Suppressor macrophage treated with lipopolysaccharide for 1 hour (primary cell): ENCODE data around the gene ALLC.

Source experiments
- DNase-seq, 3 donors: peaks; one replicate each; pipeline ENCODE4 v3.0.0-alpha.2; 2020 to 2022

Gene ALLC

DNA sequence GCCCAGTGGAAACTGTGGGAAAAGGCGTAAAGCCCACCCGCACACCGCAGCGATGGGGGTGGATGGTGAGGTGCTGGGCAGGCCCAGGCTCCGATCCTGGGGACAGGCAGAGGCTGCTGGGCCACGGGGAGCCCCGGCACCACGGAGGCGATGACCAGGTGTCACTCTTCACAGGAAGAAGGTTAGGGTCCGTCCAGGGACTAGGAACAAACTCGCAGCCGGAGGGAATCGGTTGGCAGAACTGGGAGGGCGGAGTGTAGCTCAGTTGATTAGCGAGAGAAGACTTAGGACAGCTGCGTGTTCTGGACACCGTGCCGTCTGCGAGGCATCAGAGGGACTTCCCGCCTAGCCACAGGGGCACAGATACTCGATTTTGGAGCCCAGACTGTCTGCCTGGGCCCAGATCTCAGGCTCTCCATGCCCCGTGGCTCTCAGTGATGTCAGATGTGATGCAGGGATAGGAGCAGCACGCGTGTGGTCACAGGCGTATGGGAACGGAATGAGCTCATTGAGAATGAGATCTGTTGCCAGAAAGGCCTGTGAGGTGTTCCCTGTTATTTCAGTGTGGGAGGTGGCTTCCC lies 16.1 kb upstream of the ALLC start:
- no peak for DNase-seq

DNA sequence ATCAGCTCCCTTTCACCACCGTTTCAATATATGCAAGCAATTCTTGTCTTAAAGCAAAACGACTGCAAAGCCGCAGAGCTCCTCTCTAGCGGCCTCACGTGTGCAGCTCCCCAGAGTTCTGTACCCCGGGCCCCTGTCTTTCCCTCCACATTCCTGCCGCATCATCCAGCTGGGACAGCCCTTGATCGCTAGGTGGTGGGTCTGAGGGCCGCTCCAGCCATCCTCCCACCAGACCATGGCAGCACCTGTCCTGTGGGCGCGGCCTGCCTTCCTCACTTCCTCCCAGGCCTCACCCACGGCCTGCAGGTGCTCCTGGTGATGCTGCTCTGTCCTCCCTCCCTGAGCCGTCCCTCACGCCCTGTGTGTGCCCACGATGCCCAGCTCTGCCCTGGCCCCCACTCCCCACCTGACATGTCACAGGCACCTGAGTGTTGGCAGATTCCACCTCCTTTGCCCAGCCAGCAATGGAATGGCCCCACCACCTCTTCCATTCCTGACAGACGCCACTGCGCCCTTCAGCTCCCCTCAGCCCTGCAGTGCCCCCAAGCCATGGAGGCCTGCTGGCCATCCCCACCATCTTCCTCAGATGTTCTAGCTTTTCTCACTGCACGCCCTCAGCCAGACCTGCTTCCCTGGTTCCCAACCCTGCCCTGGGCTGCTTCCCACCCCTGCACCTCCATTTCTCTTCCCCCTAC lies 15.3 kb upstream of the ALLC start:
- no peak for DNase-seq

DNA sequence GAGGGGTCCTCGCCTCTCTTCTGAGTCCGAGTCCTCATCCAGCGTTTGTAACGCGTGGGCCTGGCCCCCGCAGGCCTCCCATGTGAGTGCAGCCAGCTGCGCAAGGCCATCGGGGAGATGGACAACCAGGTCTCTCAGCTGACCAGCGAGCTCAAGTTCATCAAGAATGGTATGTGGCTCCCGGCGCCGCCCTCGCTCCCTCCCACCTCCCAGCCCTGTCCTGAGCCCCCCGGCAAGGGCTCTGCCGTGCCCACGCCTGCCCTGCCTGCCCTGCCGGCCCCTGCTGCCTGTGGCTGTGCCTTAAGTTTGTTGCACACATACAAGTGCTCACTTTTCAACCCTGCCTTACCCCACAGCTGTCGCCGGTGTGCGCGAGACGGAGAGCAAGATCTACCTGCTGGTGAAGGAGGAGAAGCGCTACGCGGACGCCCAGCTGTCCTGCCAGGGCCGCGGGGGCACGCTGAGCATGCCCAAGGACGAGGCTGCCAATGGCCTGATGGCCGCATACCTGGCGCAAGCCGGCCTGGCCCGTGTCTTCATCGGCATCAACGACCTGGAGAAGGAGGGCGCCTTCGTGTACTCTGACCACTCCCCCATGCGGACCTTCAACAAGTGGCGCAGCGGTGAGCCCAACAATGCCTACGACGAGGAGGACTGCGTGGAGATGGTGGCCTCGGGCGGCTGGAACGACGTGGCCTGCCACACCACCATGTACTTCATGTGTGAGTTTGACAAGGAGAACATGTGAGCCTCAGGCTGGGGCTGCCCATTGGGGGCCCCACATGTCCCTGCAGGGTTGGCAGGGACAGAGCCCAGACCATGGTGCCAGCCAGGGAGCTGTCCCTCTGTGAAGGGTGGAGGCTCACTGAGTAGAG lies 14.4 kb upstream of the ALLC start:
- DNase-seq, result no peak

DNA sequence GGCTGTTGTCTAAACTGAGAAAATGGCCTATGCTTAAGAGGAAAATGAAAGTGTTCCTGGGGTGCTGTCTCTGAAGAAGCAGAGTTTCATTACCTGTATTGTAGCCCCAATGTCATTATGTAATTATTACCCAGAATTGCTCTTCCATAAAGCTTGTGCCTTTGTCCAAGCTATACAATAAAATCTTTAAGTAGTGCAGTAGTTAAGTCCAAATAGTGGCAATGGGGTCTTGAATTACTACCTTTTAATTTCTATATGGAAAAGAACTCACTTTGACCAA lies 13.8 kb upstream of the ALLC start:
- DNase-seq, result no peak

DNA sequence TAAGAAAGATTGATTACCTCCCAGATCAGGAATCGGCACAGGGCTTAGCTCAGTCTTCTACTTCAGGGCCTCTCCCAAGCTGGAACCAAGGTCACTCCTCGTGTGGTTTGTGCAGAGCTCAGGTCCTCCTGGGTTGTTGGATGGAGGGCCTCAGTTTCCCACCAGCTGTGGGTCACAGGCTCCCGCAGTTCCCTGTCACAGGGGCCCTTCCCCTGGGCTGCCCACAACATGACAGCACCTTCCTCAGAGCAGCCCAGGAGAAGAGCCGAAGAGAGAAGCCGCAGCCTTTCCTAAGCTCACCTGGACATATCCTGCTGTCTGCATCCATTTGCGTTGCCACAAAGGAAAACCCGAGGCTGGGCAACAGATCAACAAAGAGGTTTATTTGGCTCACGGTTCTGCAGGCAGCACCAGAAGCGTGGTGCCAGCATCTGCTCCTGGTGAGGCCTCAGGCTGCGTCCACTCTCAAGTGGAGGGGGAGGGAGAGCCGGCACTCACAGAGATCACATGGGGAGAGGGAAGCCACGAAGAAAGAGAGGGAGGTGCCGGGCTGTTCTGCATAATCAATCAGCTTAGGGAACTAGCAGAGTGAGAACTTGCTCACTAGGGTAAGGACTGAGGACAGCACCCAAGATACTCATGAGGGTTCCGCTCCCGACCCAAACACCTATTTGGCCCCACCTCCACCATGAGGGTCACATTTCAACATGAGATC lies 13.0 kb upstream of the ALLC start:
- no peak for DNase-seq

DNA sequence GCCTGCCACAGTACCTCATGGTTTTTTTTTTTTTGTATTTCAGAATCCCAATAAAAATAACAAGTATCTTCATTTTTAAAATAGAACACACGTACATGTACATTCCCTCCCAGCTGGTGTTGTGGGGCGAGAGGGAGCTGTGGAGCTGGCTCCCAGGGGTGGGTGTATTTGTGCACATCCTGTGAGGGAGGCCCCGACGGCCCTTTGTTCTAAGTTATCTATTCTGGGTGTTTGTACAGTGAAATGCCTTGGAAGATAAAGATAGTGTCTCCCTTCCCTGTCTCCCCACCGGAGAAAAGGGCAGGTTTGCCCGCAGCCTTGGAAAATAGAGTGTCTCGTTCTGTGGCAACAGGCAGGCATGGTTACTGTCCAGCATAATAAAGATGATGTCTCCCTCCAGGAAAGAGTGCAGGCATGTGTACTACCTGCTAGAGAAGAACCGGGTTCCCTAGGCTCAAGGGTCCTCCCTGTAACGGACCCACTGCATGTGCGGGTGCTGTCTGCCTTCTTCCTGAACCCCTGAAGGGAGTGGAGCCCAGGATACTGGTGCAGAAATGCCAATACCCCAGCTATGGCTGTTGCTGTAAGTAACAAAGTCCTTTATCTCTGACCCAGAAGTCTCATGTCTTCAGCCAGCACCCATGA lies 12.1 kb upstream of the ALLC start:
- DNase-seq, result no peak

DNA sequence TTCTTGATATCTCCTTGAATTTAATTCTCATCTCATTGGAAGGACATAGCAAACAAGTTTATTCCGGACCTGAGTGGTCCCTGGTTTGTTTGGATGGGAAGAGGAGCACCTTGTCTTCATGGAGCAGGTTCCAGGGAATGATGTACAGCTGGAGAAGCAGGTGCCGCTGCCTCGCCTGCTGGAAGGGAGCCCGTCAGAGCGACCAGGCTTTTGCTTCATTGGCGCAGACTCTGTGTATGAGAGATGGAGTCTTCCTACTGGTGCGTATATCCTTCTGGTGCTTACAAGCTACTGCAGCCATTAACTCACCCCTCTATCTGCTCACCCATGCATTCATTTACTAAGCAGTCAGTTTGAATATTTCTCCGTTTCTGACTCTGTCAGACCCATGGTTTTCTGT lies 11.6 kb upstream of the ALLC start:
- DNase-seq, result no peak

DNA sequence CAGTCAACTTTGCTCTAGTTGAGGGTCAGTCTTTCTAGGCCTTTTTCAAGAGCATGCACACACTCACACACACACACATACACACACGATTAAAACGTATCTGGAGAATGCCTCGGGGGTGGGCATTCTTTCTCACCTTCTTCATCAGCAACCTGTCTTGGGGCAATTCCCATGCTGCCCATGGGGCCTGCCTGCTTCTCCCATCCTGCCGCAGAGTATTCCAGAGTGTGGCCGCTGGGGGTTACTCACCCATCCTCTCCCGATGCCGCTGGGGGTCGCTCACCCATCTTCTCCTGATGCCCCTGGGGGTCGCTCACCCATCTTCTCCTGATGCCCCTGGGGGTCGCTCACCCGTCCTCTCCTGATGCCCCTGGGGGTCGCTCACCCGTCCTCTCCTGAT lies 10.8 kb upstream of the ALLC start:
- DNase-seq, result no peak

DNA sequence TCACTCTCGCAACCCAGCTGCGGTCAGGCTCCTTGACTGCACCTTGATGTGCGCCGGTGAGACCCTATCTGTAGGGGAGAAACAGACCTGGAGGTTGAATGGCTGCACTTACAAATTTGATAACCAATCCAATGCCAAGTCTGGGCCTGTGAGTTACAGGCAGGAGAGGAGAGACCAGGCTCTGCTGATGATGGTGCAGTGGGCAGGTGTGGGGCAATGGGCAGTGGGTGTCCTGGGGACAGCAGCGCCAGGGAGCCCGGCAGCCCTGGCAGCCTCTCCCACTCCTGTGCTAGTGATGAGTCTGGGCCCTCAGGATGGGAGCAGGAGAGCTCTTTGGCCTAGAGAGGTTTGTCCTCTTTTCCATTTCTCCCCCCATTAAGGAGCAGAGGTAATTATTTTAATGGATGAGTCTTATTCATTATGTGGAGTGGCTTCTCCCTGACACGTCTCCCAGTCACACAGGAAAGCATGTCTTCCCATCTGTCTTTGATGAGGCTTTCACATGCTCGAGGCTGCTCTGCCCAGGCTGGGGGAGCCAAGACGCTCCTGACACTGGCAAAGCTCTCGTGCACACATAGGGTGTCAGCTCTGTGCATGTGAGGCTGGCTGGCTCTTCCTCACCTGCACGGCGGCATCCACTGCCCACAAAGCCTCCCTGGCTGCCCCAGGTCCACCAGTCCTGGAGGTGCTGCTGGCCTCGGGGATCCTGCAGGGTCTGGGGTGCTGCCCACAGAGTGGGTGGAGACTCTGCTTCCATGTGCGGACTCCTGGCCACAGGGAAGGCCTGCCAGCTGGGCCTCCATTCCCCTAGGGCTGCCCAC lies 10.0 kb upstream of the ALLC start:
- DNase-seq, result no peak

DNA sequence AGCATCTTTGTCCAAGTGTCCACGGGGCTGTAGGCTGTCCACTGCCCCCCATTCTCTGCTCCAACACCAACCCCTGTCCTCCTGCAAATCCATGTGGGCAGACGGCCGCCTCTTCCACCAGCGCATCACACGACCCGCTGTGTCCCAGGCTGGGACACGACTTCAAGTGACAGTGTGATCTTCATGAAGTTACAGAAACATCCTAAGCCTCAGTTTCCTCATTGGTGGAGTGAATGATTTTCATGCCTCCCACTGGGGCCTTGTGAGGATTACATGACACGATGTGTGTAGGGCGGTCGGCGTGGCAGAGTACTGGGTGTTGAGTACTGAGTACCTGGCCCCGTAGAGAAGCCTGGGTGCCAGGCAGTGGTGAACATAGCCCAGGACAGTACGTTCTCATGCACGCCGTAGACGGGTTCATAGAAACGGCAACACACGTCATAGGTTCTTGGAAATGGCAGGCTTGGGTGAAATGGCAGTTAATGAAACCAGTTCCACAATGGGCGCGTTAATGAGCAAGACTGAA lies 9.3 kb upstream of the ALLC start:
- DNase-seq, result no peak

DNA sequence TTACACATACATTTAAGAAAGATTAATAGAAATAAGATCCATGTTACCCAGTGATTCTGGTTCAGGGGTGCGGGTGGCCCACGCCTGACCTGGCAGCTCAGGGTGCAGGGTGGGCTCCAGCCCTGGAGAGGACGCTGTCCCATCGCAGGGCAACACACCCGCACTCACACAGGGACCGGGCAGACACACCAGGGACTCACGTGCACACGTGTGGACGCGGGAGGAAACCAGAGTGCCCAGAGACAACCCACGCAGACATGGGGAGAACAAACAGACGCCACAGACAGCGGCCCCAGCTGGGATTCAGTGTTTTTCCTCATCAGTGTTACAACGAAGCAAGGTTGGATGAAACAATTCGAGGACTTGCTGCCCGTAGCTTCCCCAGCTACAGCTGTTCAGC lies 8.4 kb upstream of the ALLC start:
- DNase-seq, result no peak

DNA sequence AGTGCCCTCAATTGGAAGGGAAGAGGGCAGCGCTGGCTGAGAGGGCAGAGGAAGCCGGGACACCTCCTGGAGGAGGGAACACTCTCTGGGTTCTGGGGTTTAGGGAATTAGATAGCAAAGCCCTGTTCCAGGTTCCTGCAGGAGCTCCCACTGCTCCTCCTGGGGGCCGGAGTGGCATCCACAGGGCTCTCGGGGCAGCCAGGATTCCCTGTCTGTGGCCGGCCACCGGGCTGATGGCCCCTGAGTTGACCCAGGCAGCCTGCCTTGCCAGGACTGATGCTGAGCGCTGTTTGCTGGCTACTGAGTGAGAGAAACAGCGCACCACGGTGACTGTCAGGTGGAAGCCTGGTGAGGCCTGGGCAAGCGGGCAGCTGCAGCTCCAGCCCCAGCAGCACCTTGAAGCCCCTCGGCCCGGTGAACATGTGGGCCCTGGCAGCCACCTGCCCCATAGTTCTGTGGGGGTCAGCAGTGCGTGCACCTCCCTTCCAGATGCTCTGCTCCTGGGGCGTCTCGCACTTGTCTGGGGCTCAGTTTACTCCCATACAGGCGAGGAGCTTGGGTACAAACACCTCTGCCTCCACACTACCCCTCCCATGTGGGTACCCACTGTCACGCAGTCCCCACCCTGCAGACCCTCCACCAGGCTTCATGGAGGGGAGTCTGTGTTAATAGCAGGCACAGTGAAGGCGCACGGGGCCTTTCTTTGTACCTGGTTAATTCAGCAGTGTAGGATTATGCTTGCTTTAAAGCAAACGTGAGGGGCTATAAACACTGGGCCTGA lies 7.7 kb upstream of the ALLC start:
- DNase-seq, result no peak

DNA sequence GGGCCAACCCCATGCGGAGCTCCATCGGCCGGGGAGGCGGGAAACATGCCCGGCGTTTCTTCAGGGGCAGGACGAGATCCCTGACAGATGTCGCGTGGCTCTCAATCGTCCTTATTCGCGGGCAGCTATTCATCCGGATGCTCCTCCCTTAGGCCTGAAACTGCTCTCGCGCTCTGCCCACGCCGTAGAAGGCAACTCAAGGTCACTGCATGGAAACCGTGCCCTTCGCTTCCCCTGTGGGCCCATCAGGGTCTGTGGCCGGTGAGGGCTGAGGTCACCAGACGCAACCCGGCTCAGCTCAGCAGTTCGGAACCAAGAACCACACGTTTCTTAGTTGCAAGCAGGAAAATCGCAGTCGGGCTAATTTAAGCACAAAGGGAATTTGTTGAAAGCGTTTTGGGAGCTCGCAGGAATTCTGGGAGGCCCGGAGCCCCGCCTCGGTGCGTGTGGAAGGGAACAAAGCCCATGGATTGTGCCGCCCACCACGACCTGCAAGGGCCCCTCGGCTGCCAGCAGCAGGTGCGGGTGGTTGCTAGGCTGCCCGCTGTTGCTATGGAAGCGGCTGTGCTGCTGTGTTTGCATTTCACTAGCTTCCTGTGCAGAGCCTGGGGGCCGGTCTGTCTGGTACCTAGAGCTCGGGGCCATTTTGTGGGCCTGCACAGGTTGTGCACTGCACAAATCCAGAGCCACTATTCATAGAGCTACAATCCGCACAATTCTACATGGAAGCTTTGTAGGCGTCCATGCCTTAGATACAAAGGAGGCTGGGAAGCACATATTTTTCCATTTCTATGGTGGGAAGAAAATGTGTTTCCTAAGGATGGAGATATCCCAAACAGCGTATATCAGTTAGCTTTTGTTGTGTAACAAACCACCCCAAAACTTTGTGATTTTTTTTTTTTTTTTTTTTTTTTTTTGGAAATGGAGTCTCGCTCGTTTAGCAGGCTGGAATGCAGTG lies 6.0 kb upstream of the ALLC start:
- peak; percentile 51 to 63 (median 62) for DNase-seq

DNA sequence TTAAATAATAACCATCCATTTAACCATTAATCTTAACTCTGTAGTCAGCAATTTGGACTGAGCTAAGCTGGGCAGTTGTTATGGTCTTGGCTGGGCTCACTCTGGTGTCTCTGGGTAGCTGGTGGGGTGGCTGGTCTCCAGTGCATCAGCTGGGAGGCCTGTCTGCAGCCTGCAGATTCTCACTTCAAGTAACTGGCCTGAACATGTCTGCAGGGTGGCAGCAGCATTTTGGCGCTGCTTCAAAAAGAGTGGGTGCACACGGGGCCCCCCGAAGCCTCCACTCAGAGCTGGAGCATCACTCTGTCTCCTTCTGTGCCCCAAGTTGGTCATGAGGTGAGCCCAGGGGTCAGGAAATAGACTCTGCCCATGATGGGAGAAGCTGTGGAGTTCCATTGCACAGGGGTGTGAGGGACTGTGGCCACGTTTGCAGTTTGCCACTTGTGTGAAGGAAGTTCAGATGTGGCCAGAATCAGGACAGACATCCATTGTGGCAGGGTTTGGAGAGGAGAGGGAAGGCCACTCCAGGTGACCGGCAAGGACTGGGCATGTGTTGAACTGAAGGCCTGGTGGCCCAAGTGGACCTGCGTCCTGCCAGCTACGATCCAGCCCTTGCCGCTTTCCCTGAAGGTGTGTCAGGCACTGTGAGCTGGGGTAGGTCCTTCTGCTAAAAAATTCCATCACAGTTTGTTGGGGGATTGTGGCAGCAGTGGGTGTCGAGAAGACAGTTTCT lies 4.9 kb upstream of the ALLC start:
- no peak for DNase-seq

DNA sequence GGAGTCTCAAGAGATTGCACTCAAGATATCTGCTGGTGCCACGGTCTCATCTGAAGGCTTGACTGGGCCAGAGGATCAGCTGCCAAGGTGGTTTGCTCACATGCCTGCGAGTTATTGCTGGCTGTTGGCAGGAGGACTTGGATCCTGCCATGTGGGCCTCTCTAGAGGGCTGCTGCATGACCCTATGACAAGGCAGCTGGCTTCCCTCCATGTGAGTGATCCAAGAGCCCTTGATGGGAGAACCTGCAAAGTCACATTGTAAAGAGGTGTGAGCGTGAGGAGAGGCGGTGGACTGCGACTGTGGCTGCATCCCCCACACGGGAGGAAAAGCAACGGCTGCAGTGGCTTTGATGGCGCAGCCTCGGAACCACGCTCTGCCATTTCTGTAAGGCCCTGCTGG lies 4.0 kb upstream of the ALLC start:
- no peak for DNase-seq

DNA sequence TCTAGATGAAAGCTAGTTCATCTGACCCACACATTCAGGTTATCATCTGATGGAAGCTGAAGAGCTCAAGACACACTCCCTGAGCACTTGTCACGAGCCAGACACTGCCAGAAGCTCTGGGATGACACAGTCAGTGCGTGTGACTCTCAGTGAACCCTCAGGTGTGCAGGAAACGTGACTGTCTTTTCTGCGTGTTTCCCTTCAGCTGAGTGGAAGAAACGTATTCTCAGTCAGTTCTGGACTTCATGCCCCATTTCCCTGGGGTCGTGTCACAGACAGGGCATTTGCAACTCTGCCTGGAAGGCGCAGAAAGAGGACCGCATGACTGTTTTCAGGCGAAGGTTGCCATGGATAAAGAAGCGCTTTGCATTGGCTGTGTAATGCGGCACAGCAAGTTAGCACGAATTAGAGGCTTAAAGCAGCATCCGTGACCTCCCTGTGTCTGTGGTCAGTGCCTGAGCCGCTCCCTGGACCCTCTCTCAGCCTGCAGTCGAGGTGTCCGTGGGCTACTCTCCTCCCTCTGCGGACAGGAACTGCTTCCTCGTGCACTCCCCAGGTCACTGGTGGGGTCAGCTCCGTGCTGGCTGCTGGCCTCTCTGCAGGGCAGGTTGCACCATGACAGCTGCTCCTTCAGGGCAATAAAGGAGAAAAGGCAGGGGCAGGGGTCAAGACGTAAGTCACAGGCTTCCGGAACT lies 3.3 kb upstream of the ALLC start:
- DNase-seq, result no peak

DNA sequence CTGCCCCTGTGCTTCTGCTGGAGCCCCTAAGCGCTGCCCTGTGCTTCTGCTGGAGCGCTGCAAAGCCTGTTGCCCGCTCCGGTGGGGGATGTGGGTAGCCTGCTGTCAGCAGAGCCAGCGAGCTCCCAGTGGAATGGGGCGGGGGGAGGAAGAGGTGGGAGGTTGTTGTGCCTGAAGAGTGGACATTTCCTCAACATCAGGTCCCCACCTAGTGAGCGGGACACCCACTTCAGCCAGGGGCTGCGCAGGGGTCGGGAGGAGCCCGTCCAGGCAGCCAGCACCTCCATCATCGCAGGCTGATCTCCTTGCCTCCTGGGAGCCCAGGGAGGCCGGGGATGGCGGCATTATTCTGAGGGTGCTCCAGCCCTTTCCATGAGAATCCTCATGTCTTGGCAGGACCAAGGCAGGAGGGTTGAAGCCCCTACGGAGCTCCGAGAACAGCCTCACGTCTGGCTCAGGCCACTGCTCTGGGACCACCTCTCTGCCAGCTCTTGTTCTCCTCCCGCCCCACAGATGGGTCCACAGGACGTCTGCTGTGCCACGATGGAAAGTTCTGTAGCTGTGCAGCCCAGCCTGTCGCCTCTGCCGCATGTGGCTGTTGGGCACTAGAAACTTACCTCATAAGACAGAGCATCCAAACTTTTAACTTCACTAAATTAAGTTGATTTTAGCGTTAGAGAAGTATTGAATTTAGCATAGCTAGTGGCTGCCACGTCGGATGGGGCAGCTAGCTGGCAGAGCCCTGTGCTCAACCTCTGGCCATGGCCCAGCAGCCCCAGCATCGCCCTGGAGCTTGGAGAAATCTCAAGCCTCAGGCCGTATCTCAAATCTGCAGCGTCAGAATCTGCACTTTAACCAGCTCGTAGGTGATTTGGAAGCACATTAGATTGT lies 1.9 kb upstream of the ALLC start:
- DNase-seq, result no peak
